ENCODE measurements around the gene DGUOK. TPM values are rescaled to one million over a fixed set of nuclear protein-coding genes. Genes with fewer than 3 reads are reported as not detected.

DGUOK gene
- total and polyA plus RNA-seq, 2 experiments from 2014 or later, result 50.9 to 116 TPM

DNA sequence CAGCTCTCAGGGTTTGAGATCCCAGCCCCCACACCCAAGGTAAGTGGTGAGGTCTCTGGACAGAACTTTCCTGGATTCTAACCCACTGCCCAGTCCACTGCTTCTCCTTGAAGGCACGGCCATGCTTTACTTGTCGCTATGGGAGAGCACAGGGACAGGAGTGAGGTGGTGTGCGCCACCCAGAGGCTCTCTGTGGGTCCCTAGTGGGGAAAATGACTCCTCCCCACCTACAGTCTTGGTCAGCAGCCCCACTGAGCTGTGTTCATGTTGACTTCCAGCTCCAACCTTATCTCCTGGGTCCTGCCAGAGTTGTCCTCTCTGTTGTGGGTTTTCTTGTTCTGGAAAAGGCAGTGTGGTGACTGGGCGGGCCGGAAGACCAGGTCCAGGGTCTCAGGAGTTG lies 69.1 kb downstream of the DGUOK start:
- 98 to 100% methylated on average over 5 of the region's 5 CpGs for WGBS, 2 experiments (ENCODE audit: low coverage in 1 of 2, low lambda C conversion rate in 2 of 2, missing lambda C conversion rate in 2 of 2)

DNA sequence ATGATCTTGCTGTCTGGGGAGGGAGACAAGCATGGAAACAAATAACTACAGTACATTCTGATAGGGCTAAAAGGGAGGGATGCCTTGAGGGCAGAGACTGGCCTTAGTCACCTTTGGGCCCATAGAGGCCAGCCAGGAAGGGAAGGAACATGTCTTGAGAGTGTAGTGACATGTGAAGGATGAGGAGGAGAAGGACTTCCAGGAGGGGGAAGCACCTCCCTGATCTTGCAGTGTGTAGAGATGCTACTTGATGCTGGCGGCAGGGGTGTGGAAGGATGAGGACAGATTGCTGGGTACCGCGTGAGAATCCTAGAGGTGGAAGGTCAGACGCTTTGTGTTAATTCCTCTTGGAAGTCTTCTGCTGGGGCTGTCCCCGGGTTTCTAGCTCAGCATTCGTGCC lies 71.1 kb downstream of the DGUOK start:
- Histone ChIP-seq H4K20me1 (ENCODE audit: insufficient read depth) (no peaks in the 10 kb centered on the region), H3K4me1 (ENCODE audit: insufficient read depth) (peaks cover 24% of the 10 kb centered on the region), H3K27ac (no peak overlapping the region), H3K9me3 (ENCODE audit: low read depth) (no peaks in the 10 kb centered on the region), H2AFZ (no peak overlapping the region), H3K4me3 (no peak overlapping the region), H3K9me2 (ENCODE audit: insufficient read depth) (no peaks in the 10 kb centered on the region), H3K36me3 (ENCODE audit: low read depth) (no peaks in the 10 kb centered on the region), H3K4me2 (ENCODE audit: unreplicated experiment) (no peak overlapping the region), H3K27me3 (replicated peaks; ENCODE audit: insufficient read depth) (no peaks in the 10 kb centered on the region), H3F3A (ENCODE audit: insufficient read depth) (peaks cover 13% of the 10 kb centered on the region; the same call in 1 of the 2 replicates), H3K9ac (no peak overlapping the region), H3K79me2 (ENCODE audit: insufficient read depth) (no peaks in the 10 kb centered on the region)
- no peak for DNase-seq
- in situ Hi-C loops (cut with MboI), result no loop called here
- WGBS, 2 experiments (ENCODE audit: low coverage in 1 of 2, low lambda C conversion rate in 2 of 2, missing lambda C conversion rate in 2 of 2), result 88 to 89% methylated on average over 6 of the region's 6 CpGs
- no peak for TF ChIP-seq EZH2 (IDR thresholded peaks at IDR 0.05; ENCODE audit: insufficient read depth, poor library complexity, severe bottlenecking)
- no peak for TF ChIP-seq EZH2phosphoT487 (IDR thresholded peaks at IDR 0.05; ENCODE audit: insufficient read depth, low read depth)

More for the DNA sequence above, 69.1 kb downstream of the DGUOK start:
- peaks cover 18% of the 10 kb centered on the region for H3K4me1 ChIP-seq (ENCODE audit: insufficient read depth)
- TF ChIP-seq EZH2phosphoT487 (IDR thresholded peaks at IDR 0.05; ENCODE audit: insufficient read depth, low read depth) (no peak), EZH2 (IDR thresholded peaks at IDR 0.05; ENCODE audit: insufficient read depth, poor library complexity, severe bottlenecking) (no peak)
- H3K9me3 ChIP-seq (ENCODE audit: low read depth), result no peaks in the 10 kb centered on the region
- H3F3A ChIP-seq (ENCODE audit: insufficient read depth), result 0 out of 2 replicates have a peak, but pooled peaks cover 4% of the 10 kb centered on the region
- H3K36me3 ChIP-seq (ENCODE audit: low read depth), result no peaks in the 10 kb centered on the region
- H3K27me3 ChIP-seq (replicated peaks; ENCODE audit: insufficient read depth), result no peaks in the 10 kb centered on the region
- no peak overlapping the region for H3K4me3 ChIP-seq
- no peak overlapping the region for H3K9ac ChIP-seq
- H4K20me1 ChIP-seq (ENCODE audit: insufficient read depth), result no peaks in the 10 kb centered on the region
- no peak overlapping the region for H3K27ac ChIP-seq
- DNase-seq, result no peak
- no peaks in the 10 kb centered on the region for H3K79me2 ChIP-seq (ENCODE audit: insufficient read depth)
- no peak overlapping the region for H2AFZ ChIP-seq
- in situ Hi-C loops (cut with MboI), result no loop called here
- no peaks in the 10 kb centered on the region for H3K9me2 ChIP-seq (ENCODE audit: insufficient read depth)
- no peak overlapping the region for H3K4me2 ChIP-seq (ENCODE audit: unreplicated experiment)

DNA sequence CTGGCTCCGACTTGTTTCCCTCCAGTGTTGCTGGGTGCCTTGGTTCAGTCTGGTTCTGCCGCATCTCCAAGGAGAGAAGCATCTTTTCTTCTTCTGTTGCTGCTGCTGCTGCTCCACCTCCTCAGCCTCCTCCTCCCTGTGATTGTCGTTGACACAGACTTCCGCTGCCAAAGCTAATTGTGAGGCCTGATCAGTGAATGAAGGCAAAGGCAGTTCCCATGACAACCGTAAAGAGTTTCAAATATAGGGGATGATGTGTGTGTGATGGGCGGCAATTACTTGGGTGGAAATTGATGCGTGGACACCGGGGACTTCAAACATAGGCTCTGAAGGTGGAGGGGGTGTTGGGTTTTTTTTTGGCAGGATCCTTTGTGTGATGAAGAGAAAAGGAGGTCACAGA lies 71.8 kb downstream of the DGUOK start:
- Histone ChIP-seq H4K20me1 (ENCODE audit: insufficient read depth) (no peaks in the 10 kb centered on the region), H3K27me3 (replicated peaks; ENCODE audit: insufficient read depth) (no peaks in the 10 kb centered on the region), H3K9me3 (ENCODE audit: low read depth) (no peaks in the 10 kb centered on the region), H3K4me1 (ENCODE audit: insufficient read depth) (peaks cover 17% of the 10 kb centered on the region), H3K79me2 (ENCODE audit: insufficient read depth) (no peaks in the 10 kb centered on the region), H3F3A (ENCODE audit: insufficient read depth) (peaks cover 13% of the 10 kb centered on the region; the same call in 1 of the 2 replicates), H3K27ac (no peak overlapping the region), H3K36me3 (ENCODE audit: low read depth) (no peaks in the 10 kb centered on the region), H3K4me2 (ENCODE audit: unreplicated experiment) (no peak overlapping the region), H2AFZ (no peak overlapping the region), H3K9ac (no peak overlapping the region), H3K4me3 (no peak overlapping the region), H3K9me2 (ENCODE audit: insufficient read depth) (no peaks in the 10 kb centered on the region)
- no peak for DNase-seq
- TF ChIP-seq EZH2 (IDR thresholded peaks at IDR 0.05; ENCODE audit: insufficient read depth, poor library complexity, severe bottlenecking), result no peak
- no peak for TF ChIP-seq EZH2phosphoT487 (IDR thresholded peaks at IDR 0.05; ENCODE audit: insufficient read depth, low read depth)
- in situ Hi-C loops (cut with MboI), result no loop called here
- 75 to 76% methylated on average over 8 of the region's 8 CpGs for WGBS, 2 experiments (ENCODE audit: low coverage in 1 of 2, low lambda C conversion rate in 2 of 2, missing lambda C conversion rate in 2 of 2)

- 0 out of 2 replicates have a peak, but pooled peaks cover 2% of the 10 kb centered on the region for H3K79me2 ChIP-seq (ENCODE audit: insufficient read depth)
- in situ Hi-C loops (cut with MboI), result no loop called here
- H3K27ac ChIP-seq, result no peak overlapping the region
These were observed 72.3 kb downstream of the DGUOK start for GRCh38 chr2:73998933-73999332.

More at GRCh38 chr2:73998933-73999332, 72.3 kb downstream of the DGUOK start:
- H4K20me1 ChIP-seq (ENCODE audit: insufficient read depth), result no peaks in the 10 kb centered on the region
- no peak overlapping the region for H3K9ac ChIP-seq
- H3F3A ChIP-seq (ENCODE audit: insufficient read depth), result peaks cover 13% of the 10 kb centered on the region; the same call in 1 of the 2 replicates
- H2AFZ ChIP-seq, result no peak overlapping the region
- H3K9me2 ChIP-seq (ENCODE audit: insufficient read depth), result no peaks in the 10 kb centered on the region
- no peak overlapping the region for H3K4me2 ChIP-seq (ENCODE audit: unreplicated experiment)
- WGBS, 2 experiments (ENCODE audit: low coverage in 1 of 2, low lambda C conversion rate in 2 of 2, missing lambda C conversion rate in 2 of 2), result 92 to 95% methylated on average over 4 of the region's 4 CpGs
- H3K4me3 ChIP-seq, result no peak overlapping the region
- TF ChIP-seq EZH2phosphoT487 (IDR thresholded peaks at IDR 0.05; ENCODE audit: insufficient read depth, low read depth) (no peak), EZH2 (IDR thresholded peaks at IDR 0.05; ENCODE audit: insufficient read depth, poor library complexity, severe bottlenecking) (no peak)
- H3K36me3 ChIP-seq (ENCODE audit: low read depth), result no peaks in the 10 kb centered on the region
- DNase-seq, result no peak
- no peaks in the 10 kb centered on the region for H3K9me3 ChIP-seq (ENCODE audit: low read depth)
- H3K4me1 ChIP-seq (ENCODE audit: insufficient read depth), result peaks cover 16% of the 10 kb centered on the region
- no peaks in the 10 kb centered on the region for H3K27me3 ChIP-seq (replicated peaks; ENCODE audit: insufficient read depth)
